LNCaP clone FGC (cell line): ENCODE measurements around the gene SLC51A.

Experiments
- DNase-seq: peaks from one replicate; pipeline ENCODE4 v3.0.0-alpha.2; 2011; ENCODE audit warnings: low read depth
- H3K4me3 ChIP-seq: 2 replicates; pipeline ENCODE4 v1.5.1; 2011; ENCODE audit warnings: mild to moderate bottlenecking, low read depth, low read length, control low read depth
- CTCF ChIP-seq: IDR thresholded peaks from 2 replicates; pipeline ENCODE4 v1.5.1; 2012; ENCODE audit warnings: mild to moderate bottlenecking; ENCODE audit not compliant: control insufficient read depth, insufficient read depth; ENCODE audit errors: extremely low read depth

The SLC51A gene

GRCh38 chr3:196193736-196194541 lies 22.4 kb upstream of the SLC51A start:
- DNase-seq = no peak
- TF ChIP-seq CTCF = no peak
- H3K4me3 ChIP-seq = no peak overlapping the region

- no peak for TF ChIP-seq CTCF
- no peak for DNase-seq
- H3K4me3 ChIP-seq = no peak overlapping the region
Observed at GRCh38 chr3:196194542-196194915, 21.8 kb upstream of the SLC51A start.

GRCh38 chr3:196195664-196196265 lies 20.6 kb upstream of the SLC51A start:
- DNase-seq = no peak
- no peak for TF ChIP-seq CTCF
- H3K4me3 ChIP-seq = no peak overlapping the region

GRCh38 chr3:196197524-196197923 lies 18.8 kb upstream of the SLC51A start:
- no peak overlapping the region for H3K4me3 ChIP-seq
- no peak for DNase-seq
- TF ChIP-seq CTCF = no peak

GRCh38 chr3:196198081-196198675 lies 18.2 kb upstream of the SLC51A start:
- no peak overlapping the region for H3K4me3 ChIP-seq
- DNase-seq = no peak
- TF ChIP-seq CTCF = no peak

GRCh38 chr3:196198771-196199753 lies 17.3 kb upstream of the SLC51A start:
- H3K4me3 ChIP-seq = no peak overlapping the region
- no peak for DNase-seq
- TF ChIP-seq CTCF = no peak
